ENCODE measurements around the gene C19orf85.

C19orf85 gene

DNA sequence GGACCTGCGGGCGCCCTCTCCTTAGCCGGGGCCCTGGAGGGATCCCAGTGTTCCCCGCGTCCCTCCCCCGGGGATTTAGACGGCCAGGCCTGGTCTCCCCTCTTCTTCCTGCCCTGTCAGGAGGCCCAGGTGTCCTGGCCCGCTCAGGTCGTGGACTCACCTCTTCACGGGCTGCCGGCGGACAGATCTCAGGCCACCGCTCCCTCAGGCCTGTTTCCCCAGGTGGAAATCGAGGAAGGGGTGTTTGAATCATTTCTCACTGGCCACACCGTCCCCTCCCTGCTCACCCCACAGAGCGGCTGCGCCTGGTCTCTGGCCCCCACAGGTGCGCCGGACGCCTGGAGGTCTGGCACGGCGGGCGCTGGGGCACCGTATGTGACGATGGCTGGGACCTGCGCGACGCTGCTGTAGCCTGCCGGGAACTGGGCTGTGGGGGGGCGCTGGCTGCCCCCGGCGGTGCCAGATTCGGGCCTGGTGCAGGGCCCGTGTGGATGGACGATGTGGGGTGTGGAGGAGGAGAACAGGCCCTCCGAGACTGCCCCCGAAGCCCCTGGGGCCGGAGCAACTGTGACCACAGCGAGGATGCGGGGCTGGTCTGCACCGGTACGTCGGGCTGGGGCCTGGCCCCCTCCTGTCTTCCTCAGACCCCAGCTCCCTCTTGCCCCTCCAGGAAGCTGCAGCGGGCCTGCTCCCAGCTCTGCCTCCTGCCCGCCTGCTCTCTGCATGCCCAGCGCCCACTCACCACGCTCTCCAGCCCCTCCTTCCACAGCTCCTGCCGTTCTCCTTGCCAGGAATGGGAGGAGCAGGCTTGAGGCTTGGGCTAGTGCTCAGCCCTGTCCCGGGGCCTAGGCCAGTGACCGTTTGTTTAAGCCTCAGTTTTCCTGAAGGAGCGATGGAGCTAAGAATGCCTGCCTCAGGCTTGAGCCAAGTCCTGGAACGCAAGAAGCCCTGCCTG lies 26.2 kb upstream of the C19orf85 start:
- no peak for DNase-seq (ENCODE audit: low read depth in 1 of 2, low spot score in 1 of 2)
- TF ChIP-seq, protein P1, sequence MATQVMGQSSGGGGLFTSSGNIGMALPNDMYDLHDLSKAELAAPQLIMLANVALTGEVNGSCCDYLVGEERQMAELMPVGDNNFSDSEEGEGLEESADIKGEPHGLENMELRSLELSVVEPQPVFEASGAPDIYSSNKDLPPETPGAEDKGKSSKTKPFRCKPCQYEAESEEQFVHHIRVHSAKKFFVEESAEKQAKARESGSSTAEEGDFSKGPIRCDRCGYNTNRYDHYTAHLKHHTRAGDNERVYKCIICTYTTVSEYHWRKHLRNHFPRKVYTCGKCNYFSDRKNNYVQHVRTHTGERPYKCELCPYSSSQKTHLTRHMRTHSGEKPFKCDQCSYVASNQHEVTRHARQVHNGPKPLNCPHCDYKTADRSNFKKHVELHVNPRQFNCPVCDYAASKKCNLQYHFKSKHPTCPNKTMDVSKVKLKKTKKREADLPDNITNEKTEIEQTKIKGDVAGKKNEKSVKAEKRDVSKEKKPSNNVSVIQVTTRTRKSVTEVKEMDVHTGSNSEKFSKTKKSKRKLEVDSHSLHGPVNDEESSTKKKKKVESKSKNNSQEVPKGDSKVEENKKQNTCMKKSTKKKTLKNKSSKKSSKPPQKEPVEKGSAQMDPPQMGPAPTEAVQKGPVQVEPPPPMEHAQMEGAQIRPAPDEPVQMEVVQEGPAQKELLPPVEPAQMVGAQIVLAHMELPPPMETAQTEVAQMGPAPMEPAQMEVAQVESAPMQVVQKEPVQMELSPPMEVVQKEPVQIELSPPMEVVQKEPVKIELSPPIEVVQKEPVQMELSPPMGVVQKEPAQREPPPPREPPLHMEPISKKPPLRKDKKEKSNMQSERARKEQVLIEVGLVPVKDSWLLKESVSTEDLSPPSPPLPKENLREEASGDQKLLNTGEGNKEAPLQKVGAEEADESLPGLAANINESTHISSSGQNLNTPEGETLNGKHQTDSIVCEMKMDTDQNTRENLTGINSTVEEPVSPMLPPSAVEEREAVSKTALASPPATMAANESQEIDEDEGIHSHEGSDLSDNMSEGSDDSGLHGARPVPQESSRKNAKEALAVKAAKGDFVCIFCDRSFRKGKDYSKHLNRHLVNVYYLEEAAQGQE (IDR thresholded peaks at IDR 0.05; ENCODE audit: insufficient replicate concordance, low read depth) = no peak
- no peak for TF ChIP-seq SPI1 (IDR thresholded peaks at IDR 0.05; ENCODE audit: borderline replicate concordance, low read depth)
- Histone ChIP-seq H3K4me3 (replicated peaks; ENCODE audit: insufficient read depth, low read length) (no peak overlapping the region), H3K27me3 (ENCODE audit: insufficient read depth, poor library complexity, severe bottlenecking) (peaks cover 23% of the 10 kb centered on the region), H3K27ac (replicated peaks) (no peak overlapping the region)

DNA sequence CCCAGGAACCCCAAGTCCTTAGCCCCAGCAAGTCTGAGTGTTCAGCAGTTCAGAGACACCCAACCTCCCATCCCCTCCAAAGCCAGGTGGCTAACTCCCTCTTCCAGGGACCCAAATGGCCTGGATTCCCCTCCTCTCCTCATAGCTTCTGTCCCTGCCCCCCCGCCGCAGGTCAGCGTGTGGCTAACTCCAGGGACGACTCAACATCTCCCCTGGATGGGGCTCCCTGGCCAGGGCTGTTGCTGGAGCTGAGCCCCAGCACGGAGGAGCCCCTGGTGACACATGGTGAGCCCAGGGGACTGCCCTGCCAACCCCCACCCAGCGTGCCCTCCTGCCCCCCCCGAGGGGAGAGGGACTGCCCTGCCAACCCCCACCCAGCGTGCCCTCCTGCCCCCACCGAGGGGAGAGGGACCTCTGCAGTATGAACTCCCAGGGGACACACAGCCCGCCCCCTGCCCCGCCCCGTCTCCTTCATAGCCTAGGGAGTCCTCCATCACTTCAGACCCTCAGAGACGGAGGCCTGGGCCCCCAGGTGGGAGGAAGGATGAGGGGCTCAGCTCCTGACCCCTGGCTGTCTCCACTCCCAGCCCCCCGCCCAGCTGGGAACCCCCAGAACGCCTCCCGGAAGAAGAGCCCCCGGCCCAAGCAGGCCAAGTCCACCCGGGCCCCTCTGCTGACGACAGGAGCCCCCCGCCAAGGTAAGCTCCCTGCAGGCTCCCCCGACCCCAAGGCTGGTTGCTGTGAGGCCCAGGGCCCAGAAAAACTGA lies 25.3 kb upstream of the C19orf85 start:
- DNase-seq (ENCODE audit: low read depth in 1 of 2, low spot score in 1 of 2) = no peak
- no peak overlapping the region for H3K27ac ChIP-seq (replicated peaks)
- no peak overlapping the region for H3K4me3 ChIP-seq (replicated peaks; ENCODE audit: insufficient read depth, low read length)
- TF ChIP-seq, protein P1 (IDR thresholded peaks at IDR 0.05; ENCODE audit: insufficient replicate concordance, low read depth) = no peak
- no peak for TF ChIP-seq GABPA (IDR thresholded peaks at IDR 0.05; ENCODE audit: low read depth)
- TF ChIP-seq SPI1 (IDR thresholded peaks at IDR 0.05; ENCODE audit: borderline replicate concordance, low read depth) = no peak
- no peak for TF ChIP-seq POLR2AphosphoS5 (IDR thresholded peaks at IDR 0.05; ENCODE audit: low read depth)
- TF ChIP-seq, protein P2, sequence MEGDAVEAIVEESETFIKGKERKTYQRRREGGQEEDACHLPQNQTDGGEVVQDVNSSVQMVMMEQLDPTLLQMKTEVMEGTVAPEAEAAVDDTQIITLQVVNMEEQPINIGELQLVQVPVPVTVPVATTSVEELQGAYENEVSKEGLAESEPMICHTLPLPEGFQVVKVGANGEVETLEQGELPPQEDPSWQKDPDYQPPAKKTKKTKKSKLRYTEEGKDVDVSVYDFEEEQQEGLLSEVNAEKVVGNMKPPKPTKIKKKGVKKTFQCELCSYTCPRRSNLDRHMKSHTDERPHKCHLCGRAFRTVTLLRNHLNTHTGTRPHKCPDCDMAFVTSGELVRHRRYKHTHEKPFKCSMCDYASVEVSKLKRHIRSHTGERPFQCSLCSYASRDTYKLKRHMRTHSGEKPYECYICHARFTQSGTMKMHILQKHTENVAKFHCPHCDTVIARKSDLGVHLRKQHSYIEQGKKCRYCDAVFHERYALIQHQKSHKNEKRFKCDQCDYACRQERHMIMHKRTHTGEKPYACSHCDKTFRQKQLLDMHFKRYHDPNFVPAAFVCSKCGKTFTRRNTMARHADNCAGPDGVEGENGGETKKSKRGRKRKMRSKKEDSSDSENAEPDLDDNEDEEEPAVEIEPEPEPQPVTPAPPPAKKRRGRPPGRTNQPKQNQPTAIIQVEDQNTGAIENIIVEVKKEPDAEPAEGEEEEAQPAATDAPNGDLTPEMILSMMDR (IDR thresholded peaks at IDR 0.05; ENCODE audit: insufficient read depth, low read length) = no peak
- peaks cover 23% of the 10 kb centered on the region for H3K27me3 ChIP-seq (ENCODE audit: insufficient read depth, poor library complexity, severe bottlenecking)

DNA sequence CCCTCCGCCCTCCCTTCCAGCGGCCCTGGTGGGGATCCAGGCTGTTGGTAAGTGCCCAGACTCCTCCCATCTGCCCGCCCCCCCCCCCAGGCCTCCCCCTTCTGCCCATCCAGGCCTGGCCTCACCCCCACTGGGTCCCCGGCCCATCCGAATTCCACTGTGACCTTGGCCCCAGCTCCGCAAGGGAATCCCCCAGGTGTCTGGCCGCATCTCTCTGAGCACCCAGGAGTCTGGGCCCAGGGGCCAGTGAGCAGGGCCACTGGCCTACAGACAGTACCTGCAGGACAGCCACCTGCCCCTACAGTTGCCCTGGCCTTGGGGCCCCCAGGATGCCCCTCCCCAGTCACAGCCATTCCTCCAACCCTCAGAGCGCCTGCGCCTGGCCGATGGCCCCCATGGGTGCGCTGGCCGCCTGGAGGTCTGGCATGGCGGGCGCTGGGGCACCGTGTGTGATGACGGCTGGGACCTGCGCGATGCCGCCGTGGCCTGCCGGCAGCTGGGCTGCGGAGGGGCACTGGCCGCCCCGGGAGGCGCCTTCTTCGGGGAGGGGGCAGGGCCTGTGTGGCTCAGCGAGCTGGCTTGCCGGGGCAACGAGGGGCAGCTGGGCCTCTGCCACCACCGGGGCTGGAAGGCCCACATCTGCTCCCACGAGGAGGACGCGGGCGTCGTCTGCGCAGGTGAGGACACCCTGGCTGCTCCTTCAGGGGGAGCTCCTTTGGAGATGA lies 24.6 kb upstream of the C19orf85 start:
- no peak for TF ChIP-seq SPI1 (IDR thresholded peaks at IDR 0.05; ENCODE audit: borderline replicate concordance, low read depth)
- no peak for TF ChIP-seq POLR2AphosphoS5 (IDR thresholded peaks at IDR 0.05; ENCODE audit: low read depth)
- TF ChIP-seq, protein P2 (IDR thresholded peaks at IDR 0.05; ENCODE audit: insufficient read depth, low read length) = no peak
- TF ChIP-seq, protein P1 (IDR thresholded peaks at IDR 0.05; ENCODE audit: insufficient replicate concordance, low read depth) = no peak
- no peak for TF ChIP-seq GABPA (IDR thresholded peaks at IDR 0.05; ENCODE audit: low read depth)
- peaks cover 18% of the 10 kb centered on the region for H3K27me3 ChIP-seq (ENCODE audit: insufficient read depth, poor library complexity, severe bottlenecking)
- H3K27ac ChIP-seq (replicated peaks) = no peak overlapping the region
- H3K4me3 ChIP-seq (replicated peaks; ENCODE audit: insufficient read depth, low read length) = no peak overlapping the region
- no peak for DNase-seq (ENCODE audit: low read depth in 1 of 2, low spot score in 1 of 2)
